ENCODE results near the gene ZNF48. TPM values are rescaled to one million over a fixed set of nuclear protein-coding genes. Genes with fewer than 3 reads are reported as not detected.

ZNF48 gene
- total RNA-seq, 2 donors from 2014 or later: 9.3 to 12.2 TPM

- peak overlapping the region; percentile 50 to 98 (median 88) for H3K27ac ChIP-seq
- no peaks in the 10 kb centered on the region for H3K27me3 ChIP-seq
- no peaks in the 10 kb centered on the region for H3K36me3 ChIP-seq (replicated peaks in 1 of 2; ENCODE audit: insufficient read depth in 1 of 2, low read depth in 2 of 2)
- peaks cover 60% of the 10 kb centered on the region for H3K4me1 ChIP-seq
- no peaks in the 10 kb centered on the region for H3K9me3 ChIP-seq
- TF ChIP-seq CTCF (IDR thresholded peaks at IDR 0.05) (no peak), POLR2A (IDR thresholded peaks at IDR 0.05) (peak in 1 of 3 donors; percentile 22)
- intact Hi-C loops (cut with DNase I): no loop called here
- DNase-seq (peak in 2 of 4 donors; percentile 13 to 30), ATAC-seq (peak; percentile 58)
- WGBS, 2 donors: 15 to 29% methylated on average over 12 of the region's 12 CpGs
- H3K4me3 ChIP-seq: no peak overlapping the region
These were observed 52.4 kb downstream of the ZNF48 start for GRCh38 chr16:30447512-30448226.

GRCh38 chr16:30449116-30449435 lies 53.9 kb downstream of the ZNF48 start:
- no peak for DNase-seq
- Histone ChIP-seq H3K27ac (no peak overlapping the region), H3K4me3 (no peak overlapping the region), H3K9me3 (no peaks in the 10 kb centered on the region), H3K27me3 (no peaks in the 10 kb centered on the region), H3K36me3 (replicated peaks in 1 of 2; ENCODE audit: insufficient read depth in 1 of 2, low read depth in 2 of 2) (no peaks in the 10 kb centered on the region), H3K4me1 (peaks cover 47% of the 10 kb centered on the region)
- no peak for ATAC-seq
- WGBS, 2 donors: 88 to 91% methylated on average over 3 of the region's 3 CpGs
- no peak for TF ChIP-seq CTCF (IDR thresholded peaks at IDR 0.05)
- no peak for TF ChIP-seq POLR2A (IDR thresholded peaks at IDR 0.05)
- intact Hi-C loops (cut with DNase I): no loop called here

Small RNA genes lying within 50 kb of the gene (small RNA-seq; reads per million reads assigned to genes)
- gene RF00406: not detected

Other genes with a start within 250 kb of the ZNF48 start
- 10 to 100 TPM in 1 of 2 donors, 1 to 10 TPM in 1; 8.2 to 17.4 TPM for gene CORO1A, start 211.8 kb upstream of the ZNF48 start, total RNA-seq
- 10 to 100 TPM; 47.5 to 54.7 TPM for gene BOLA2B, start 201.8 kb upstream of the ZNF48 start, total RNA-seq
- 10 to 100 TPM; 41.5 to 65.3 TPM for gene SLX1A, start 201.5 kb upstream of the ZNF48 start, total RNA-seq
- gene SULT1A3, start 196.2 kb upstream of the ZNF48 start, total RNA-seq: 10 to 100 TPM in 1 of 2 donors, 1 to 10 TPM in 1; 5.7 to 63.3 TPM
- gene NPIPB13, start 146.9 kb upstream of the ZNF48 start, total RNA-seq: 1 to 10 TPM in 1 of 2 donors, under 1 TPM in 1; 0.33 to 3.1 TPM
- 10 to 100 TPM; 19.8 to 20.2 TPM for gene CD2BP2, start 40.1 kb upstream of the ZNF48 start, total RNA-seq
- 10 to 100 TPM; 17.9 to 22.1 TPM for gene TBC1D10B, start 24.9 kb upstream of the ZNF48 start, total RNA-seq
- gene MYL11, start 20.6 kb upstream of the ZNF48 start, total RNA-seq: not detected
- under 1 TPM; 0.26 to 0.33 TPM for gene SEPTIN1, start 12.9 kb upstream of the ZNF48 start, total RNA-seq
- 10 to 100 TPM; 16.6 to 18.8 TPM for gene ZNF771, start 12.2 kb downstream of the ZNF48 start, total RNA-seq
- 10 to 100 TPM in 1 of 2 donors, 1 to 10 TPM in 1; 3.3 to 15.0 TPM for gene DCTPP1, start 34.6 kb downstream of the ZNF48 start, total RNA-seq
- gene SEPHS2, start 50.5 kb downstream of the ZNF48 start, total RNA-seq: 10 to 100 TPM; 28.0 to 29.6 TPM
- 1 to 10 TPM; 1.3 to 9.2 TPM for gene ITGAL, start 77.3 kb downstream of the ZNF48 start, total RNA-seq
- 10 to 100 TPM; 17.8 to 24.1 TPM for gene ZNF768, start 131.1 kb downstream of the ZNF48 start, total RNA-seq
- gene ZNF747, start 139.4 kb downstream of the ZNF48 start, total RNA-seq: 10 to 100 TPM; 10.2 to 11.4 TPM
- 10 to 100 TPM in 1 of 2 donors, 1 to 10 TPM in 1; 8.3 to 23.7 TPM for gene ZNF764, start 163.0 kb downstream of the ZNF48 start, total RNA-seq
- 10 to 100 TPM; 19.2 to 27.4 TPM for gene ZNF688, start 176.3 kb downstream of the ZNF48 start, total RNA-seq
- gene ZNF785, start 190.3 kb downstream of the ZNF48 start, total RNA-seq: 10 to 100 TPM; 10.9 to 16.1 TPM
- gene ZNF689, start 215.0 kb downstream of the ZNF48 start, total RNA-seq: 1 to 10 TPM; 4.6 to 7.0 TPM